GM12865 (cell line): ENCODE results near the gene APH1B.

ENCODE experiments used
- DNase-seq: peaks from one replicate; pipeline ENCODE4 v3.0.0; 2010; ENCODE audit warnings: low read depth
- H3K4me3 ChIP-seq: 2 replicates; pipeline ENCODE4 v1.5.1; 2011; ENCODE audit warnings: mild to moderate bottlenecking, low read depth, low read length, control low read depth
- CTCF ChIP-seq: IDR thresholded peaks from 2 replicates; pipeline ENCODE4 v1.5.1; 2011; ENCODE audit warnings: low read length, control low read depth, low read depth, inconsistent platforms; ENCODE audit not compliant: insufficient read depth; ENCODE audit errors: missing control alignments

APH1B gene

GRCh38 chr15:63287109-63287508 is 9.7 kb downstream of the APH1B start:
- H3K4me3 ChIP-seq = no peak overlapping the region
- DNase-seq = no peak
- no peak for TF ChIP-seq CTCF

GRCh38 chr15:63288342-63288741 is 10.9 kb downstream of the APH1B start:
- H3K4me3 ChIP-seq = no peak overlapping the region
- no peak for TF ChIP-seq CTCF
- DNase-seq = no peak

GRCh38 chr15:63288778-63289378 is 11.5 kb downstream of the APH1B start:
- H3K4me3 ChIP-seq = no peak overlapping the region
- TF ChIP-seq CTCF = peak; percentile 54
- DNase-seq = peak; percentile 54

GRCh38 chr15:63291507-63291906 is 14.1 kb downstream of the APH1B start:
- H3K4me3 ChIP-seq = no peak overlapping the region
- TF ChIP-seq CTCF = no peak
- no peak for DNase-seq

- no peak for DNase-seq
- H3K4me3 ChIP-seq = no peak overlapping the region
- no peak for TF ChIP-seq CTCF
Measured at GRCh38 chr15:63292241-63292640, 14.8 kb downstream of the APH1B start.

- TF ChIP-seq CTCF = no peak
- DNase-seq = peak; percentile 41
Measured at GRCh38 chr15:63292771-63293170, 15.4 kb downstream of the APH1B start.

GRCh38 chr15:63294359-63294758 is 17.0 kb downstream of the APH1B start:
- no peak for TF ChIP-seq CTCF
- H3K4me3 ChIP-seq = no peak overlapping the region
- no peak for DNase-seq

More at GRCh38 chr15:63292771-63293170, 15.4 kb downstream of the APH1B start:
- no peak overlapping the region for H3K4me3 ChIP-seq
